IMR-90 (cell line): ENCODE results near the gene CNPY3.

ENCODE experiments used
- CEBPB ChIP-seq: IDR thresholded peaks from 2 replicates; pipeline ENCODE4 v1.6.1; 2012; ENCODE audit warnings: low read depth, low read length, improper control_type of control experiment
- CHD1 ChIP-seq: IDR thresholded peaks from 2 replicates; pipeline ENCODE4 v1.6.1; 2012; ENCODE audit warnings: low read depth, low read length, improper control_type of control experiment
- CTCF ChIP-seq: conservative IDR thresholded peaks from 2 replicates; pipeline ENCODE4 v1.5.1; 2012; ENCODE audit warnings: mild to moderate bottlenecking, low read depth, low read length, improper control_type of control experiment
- ELK1 ChIP-seq: fragments of 150-350 bp; IDR thresholded peaks from 2 replicates; pipeline ENCODE4 v1.6.1; 2016; ENCODE audit warnings: low read depth, mild to moderate bottlenecking, low read length, moderate library complexity, borderline replicate concordance
- FOS ChIP-seq: fragments of 150-350 bp; IDR thresholded peaks from 2 replicates; pipeline ENCODE4 v1.6.1; 2016; ENCODE audit warnings: low read depth, low read length
- MAFK ChIP-seq: IDR thresholded peaks from 2 replicates; pipeline ENCODE4 v1.6.1; 2012; ENCODE audit warnings: low read depth, low read length, improper control_type of control experiment
- MAZ ChIP-seq: IDR thresholded peaks from 2 replicates; pipeline ENCODE4 v1.6.1; 2012; ENCODE audit warnings: low read depth, mild to moderate bottlenecking, low read length, improper control_type of control experiment, moderate library complexity, borderline replicate concordance
- POLR2A ChIP-seq: IDR thresholded peaks from 2 replicates; pipeline ENCODE4 v1.6.1; 2012; ENCODE audit warnings: mild to moderate bottlenecking, low read depth, low read length
- RAD21 ChIP-seq: IDR thresholded peaks from 2 replicates; pipeline ENCODE4 v1.6.1; 2012; ENCODE audit warnings: low read length, improper control_type of control experiment
- RCOR1 ChIP-seq: IDR thresholded peaks from 2 replicates; pipeline ENCODE4 v1.6.1; 2012; ENCODE audit warnings: mild to moderate bottlenecking, low read length, improper control_type of control experiment; ENCODE audit not compliant: insufficient replicate concordance
- RFX5 ChIP-seq: IDR thresholded peaks from 2 replicates; pipeline ENCODE4 v1.8.0; 2012; ENCODE audit warnings: low read depth, mild to moderate bottlenecking, low read length, moderate library complexity
- SMC3 ChIP-seq: fragments of 150-350 bp; IDR thresholded peaks from 2 replicates; pipeline ENCODE4 v1.6.1; 2016; ENCODE audit warnings: low read depth, mild to moderate bottlenecking, antibody characterized with exemption, low read length, moderate library complexity
- TF ChIP-seq, protein P1 (sequence below): fragments of 150-350 bp; IDR thresholded peaks from 2 replicates; pipeline ENCODE4 v1.6.1; 2017; ENCODE audit warnings: mild to moderate bottlenecking, antibody characterized with exemption, low read length, low read depth

GRCh38 chr6:42973926-42974325 is 44.6 kb downstream of the CNPY3 start:
- TF ChIP-seq SMC3, result no peak
- no peak for TF ChIP-seq RFX5
- TF ChIP-seq CEBPB, result no peak
- TF ChIP-seq CTCF, result no peak
- TF ChIP-seq POLR2A, result no peak
- no peak for TF ChIP-seq RAD21
- TF ChIP-seq FOS, result no peak
- no peak for TF ChIP-seq MAZ
- TF ChIP-seq MAFK, result no peak
- TF ChIP-seq, protein P1, sequence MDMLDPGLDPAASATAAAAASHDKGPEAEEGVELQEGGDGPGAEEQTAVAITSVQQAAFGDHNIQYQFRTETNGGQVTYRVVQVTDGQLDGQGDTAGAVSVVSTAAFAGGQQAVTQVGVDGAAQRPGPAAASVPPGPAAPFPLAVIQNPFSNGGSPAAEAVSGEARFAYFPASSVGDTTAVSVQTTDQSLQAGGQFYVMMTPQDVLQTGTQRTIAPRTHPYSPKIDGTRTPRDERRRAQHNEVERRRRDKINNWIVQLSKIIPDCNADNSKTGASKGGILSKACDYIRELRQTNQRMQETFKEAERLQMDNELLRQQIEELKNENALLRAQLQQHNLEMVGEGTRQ, result no peak
- no peak for TF ChIP-seq CHD1
- TF ChIP-seq ELK1, result no peak
- no peak for TF ChIP-seq RCOR1
